GM18517 (cell line): ENCODE data around the gene PRCC.

Source experiments
- ATAC-seq: cut with Tn5 transposase; IDR thresholded peaks from one replicate; pipeline ENCODE4 v1.9.1; 2021; ENCODE audit warnings: mild to moderate bottlenecking, moderate library complexity; ENCODE audit not compliant: unreplicated experiment

Gene PRCC, protein sequence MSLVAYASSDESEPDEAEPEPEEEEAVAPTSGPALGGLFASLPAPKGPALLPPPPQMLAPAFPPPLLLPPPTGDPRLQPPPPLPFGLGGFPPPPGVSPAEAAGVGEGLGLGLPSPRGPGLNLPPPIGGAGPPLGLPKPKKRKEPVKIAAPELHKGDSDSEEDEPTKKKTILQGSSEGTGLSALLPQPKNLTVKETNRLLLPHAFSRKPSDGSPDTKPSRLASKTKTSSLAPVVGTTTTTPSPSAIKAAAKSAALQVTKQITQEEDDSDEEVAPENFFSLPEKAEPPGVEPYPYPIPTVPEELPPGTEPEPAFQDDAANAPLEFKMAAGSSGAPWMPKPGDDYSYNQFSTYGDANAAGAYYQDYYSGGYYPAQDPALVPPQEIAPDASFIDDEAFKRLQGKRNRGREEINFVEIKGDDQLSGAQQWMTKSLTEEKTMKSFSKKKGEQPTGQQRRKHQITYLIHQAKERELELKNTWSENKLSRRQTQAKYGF

GRCh38 chr1:156767101-156767878 is at the start of gene PRCC:
Gene PRCC, plus strand, starts transcription at chr1:156767535. Its CDS starts 237 bp downstream, at chr1:156767772.
- ATAC-seq = peak; percentile 93

DNA sequence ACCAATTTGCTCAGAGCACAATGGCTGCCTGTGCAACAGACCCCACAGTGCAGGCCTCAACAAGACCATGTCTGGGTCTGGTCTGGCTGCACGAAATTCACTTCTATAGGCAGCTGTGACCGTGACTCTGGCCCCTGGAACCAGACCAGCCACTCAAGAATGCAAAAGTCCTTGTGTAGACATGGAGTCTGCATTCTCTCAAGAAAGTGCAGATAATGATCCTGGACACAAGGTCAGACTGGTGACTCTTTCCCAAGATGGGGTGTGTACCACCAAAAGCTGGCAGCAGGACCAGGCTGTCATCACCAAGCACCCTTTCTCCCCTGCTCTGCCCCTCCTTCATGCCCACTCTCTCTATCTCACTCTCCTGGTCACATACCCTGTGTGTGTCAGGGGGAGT is 46.2 kb upstream of the PRCC start:
- no peak for ATAC-seq

- ATAC-seq = no peak
Observed at GRCh38 chr1:156721535-156721934, 45.8 kb upstream of the PRCC start.

- peak; percentile 46 for ATAC-seq
Observed at GRCh38 chr1:156725683-156726280, 41.6 kb upstream of the PRCC start.

DNA sequence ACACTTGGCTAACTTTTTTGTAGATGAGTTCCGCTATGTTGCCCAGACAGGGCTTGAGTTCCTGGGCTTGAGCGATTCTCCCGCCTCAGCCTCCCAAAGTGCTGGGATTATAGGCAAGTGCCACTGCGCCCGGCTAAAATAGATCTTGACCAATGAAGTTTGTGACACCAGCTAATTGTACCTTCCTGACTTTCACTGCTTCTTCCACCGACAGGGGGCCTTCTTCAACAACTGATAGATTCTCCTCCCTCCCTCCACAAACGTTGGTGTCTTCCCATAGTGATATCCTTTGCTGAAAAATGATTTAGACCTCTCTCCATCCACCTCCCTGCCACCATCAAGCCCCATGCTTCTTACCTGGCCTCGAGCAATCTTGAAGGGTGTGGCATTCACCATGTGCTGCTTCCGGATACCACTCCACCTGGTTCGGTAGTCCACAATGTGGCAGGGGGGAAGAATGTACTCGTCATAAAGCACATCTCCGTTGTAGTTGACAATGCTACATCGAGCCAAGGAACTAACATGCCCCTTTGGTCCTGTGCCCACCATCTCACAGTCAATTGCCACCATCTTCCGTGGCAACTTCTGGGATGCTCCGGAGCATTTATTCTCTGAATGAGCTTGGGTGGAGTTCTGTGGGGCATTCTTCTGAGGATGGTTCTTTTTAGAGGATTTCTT is 40.6 kb upstream of the PRCC start:
- no peak for ATAC-seq

- ATAC-seq = no peak
Observed at GRCh38 chr1:156727492-156727891, 39.8 kb upstream of the PRCC start.

- ATAC-seq = peak; percentile 38
Observed at GRCh38 chr1:156727926-156728598, 39.3 kb upstream of the PRCC start, which contains the start of gene METTL25B. Gene METTL25B, plus strand, starts transcription at chr1:156728469. Its CDS starts 636 bp downstream, at chr1:156729105.

DNA sequence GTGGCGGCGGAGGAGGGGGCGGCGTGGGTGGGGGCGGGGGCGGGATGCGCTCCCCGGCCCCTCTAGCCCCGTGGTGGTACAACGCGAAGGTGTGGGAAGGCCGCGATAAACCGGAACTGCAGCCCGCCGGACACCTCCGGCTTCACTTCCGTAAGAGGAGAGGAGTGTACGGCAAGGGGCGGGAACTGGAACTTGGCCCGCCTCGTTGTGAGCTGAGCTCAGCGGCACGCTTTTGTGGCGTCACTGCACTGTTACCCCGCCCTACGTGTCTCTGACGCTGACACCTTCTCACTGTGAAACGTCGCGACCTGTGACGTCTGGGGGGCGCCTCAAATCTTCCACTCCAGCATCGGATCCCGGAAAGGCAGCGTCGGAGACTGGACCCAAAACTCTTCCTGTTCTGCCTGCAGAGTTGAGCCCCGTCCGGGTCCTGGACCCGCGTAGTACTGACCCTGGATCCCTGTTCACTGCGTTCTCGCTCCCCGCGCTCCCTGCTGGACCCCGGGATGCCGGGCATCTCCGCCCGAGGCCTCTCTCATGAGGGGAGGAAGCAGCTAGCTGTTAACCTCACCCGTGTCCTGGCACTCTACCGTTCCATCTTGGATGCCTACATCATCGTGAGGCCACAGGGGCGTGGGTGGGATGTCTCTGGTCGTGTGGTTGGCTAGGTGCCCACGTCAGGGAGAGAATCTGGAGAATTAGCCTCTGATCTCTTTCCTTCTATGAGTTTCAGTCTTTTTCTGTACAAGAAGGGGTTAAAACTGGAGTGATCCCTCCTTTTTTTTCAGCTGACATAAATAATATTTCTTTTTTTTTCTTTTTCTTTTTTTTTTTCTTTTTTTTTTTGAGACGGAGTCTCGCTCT is 38.5 kb upstream of the PRCC start, which contains the start of gene ISG20L2:
ISG20L2 (minus strand) TSS at position 168 of the 864 bp plus-strand sequence. CDS start 1,114 bp downstream, outside the sequence.
- ATAC-seq = peak; percentile 80

DNA sequence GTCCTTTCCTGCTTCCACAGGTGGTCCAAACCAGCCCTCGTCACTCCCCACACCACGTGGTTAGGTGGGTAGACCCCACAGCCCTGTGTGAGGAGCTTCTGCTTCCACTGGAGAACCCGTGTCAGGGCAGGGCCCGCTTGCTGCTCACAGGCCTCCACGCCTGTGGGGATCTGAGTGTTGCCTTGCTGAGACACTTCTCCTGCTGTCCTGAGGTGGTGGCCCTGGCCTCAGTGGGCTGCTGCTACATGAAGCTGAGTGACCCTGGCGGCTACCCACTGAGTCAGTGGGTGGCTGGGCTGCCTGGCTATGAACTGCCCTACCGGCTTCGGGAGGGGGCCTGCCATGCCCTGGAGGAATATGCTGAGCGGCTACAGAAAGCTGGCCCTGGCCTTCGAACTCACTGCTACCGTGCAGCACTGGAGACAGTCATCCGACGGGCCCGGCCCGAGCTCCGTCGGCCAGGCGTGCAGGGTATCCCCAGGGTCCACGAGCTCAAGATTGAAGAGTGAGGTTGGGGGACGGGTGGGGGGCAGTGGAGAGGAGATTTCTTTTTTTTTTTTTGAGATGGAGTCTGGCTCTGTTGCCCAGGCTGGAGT is 33.2 kb upstream of the PRCC start:
- no peak for ATAC-seq

DNA sequence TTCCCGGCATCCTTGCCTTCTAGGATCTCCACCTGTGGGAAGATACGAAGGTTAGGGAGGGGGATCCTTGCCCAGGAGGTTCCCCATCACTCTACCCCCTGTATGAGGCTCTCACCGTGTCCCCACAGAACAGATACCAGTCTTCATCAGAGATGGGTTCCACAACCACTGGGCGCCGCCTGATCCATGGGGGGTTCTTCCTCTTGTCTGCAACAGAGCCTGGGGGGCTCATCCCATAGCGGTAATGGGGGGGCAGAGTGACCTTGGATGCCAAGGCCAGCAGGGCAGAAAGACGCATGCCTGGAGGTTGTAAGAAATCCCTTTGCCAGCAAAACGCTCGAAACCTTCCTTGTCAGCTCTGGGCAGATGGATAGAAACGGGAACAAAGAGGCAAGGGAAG is 28.9 kb upstream of the PRCC start:
- ATAC-seq = no peak

DNA sequence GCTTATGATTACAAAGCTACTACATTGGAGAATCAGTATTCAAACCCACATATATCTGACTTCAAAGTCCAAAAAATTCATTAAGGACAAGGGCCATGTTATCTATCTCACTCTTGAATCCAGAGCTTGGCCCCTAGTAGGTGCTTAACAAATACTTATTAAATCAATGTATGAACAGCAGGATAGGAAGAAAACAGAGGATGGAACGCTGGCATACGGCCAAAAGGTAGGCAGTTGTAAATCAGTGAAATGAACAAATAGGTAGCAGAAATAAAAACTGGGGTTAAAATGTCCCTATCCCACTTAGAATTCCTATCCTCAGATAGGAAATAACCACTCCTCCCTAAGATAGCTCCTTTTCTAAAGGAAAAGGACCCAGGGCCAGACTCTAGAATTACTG is 28.4 kb upstream of the PRCC start:
- ATAC-seq = no peak

DNA sequence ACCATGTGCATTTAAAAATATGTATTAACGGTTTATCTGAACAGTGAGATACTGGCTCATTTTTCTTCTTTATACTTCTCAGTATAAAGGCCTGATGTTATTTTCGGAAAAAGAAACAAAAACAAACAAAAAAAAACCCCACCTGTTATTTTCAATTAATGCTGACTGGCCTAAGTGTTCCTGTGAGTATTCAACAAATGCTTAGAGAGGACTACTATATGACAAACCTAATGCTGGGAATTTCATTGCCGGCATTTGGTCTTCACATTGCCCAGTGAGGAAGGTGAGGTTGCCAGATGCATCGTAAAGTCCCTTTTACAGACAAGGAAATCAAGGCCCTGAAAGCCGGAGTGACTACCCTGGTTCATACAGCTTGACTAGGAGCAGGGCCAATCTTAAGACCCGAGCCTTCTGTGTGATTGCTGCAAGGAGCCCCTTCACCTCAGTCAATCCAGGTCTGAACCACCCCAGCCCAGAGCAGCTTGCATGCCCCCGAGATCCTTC is 27.0 kb upstream of the PRCC start:
- no peak for ATAC-seq

DNA sequence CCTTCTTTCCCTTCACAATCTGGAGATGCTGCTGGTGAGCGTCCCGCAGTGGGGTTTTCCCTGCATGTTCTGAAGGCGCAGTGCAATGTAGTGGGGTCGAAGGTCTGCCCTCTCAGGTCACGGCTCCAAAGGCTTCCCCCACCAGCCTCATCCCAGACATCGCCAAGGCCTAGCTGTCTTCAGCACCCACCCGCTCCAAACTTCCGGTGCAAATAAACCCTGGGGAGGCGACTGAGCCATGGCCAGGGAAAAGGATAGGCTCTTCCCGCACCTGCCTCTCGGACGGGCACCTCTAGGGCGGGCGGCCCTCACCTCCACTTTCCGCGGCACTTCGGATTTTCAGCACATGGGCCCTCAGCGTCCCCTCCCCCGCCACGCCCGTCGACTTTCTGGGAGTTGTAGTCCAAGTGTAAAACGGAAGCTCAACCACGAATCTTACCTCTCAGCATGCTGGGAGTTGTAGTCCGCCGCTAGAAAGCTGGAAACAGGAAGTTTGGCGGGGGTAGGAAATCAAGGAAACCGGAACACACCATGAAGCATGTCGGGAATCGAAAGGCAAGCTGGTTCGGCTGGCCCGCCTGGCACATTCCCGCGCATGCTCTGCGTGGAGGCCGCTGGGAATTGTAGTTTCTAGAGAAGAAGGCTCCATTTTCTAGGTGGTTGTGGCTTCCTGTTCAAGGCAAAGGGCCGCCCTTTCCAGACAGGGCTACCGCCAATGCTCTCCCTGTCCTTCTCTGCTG is 26.4 kb upstream of the PRCC start, which contains the start of gene MRPL24:
MRPL24 (minus strand) TSS at position 348 of the 740 bp plus-strand sequence. CDS start 2,384 bp downstream, outside the sequence.
- ATAC-seq = peak; percentile 85

DNA sequence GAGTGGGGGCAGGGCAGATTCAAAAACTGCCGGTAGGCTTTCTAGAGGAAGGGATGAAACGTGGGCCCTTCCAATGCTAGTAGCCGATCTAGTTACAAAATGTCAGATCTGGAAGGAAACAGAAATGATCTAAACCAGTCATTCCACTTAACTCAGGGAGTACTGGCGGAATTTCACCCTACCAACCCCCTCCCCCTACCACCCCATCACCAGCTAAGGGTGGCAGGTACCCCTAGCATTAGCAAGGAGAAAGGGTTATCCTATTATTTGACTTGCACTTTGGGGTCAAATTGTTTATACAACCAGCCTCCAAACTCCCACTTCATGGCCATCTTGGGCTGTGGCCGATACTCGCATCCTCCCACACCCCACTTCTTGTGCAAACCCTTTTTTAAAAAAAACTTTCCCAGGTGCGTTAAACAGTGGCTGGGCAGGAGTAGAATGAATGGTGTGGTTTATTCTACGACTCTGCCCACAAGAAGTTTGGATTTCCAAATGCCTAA is 25.8 kb upstream of the PRCC start:
- no peak for ATAC-seq

DNA sequence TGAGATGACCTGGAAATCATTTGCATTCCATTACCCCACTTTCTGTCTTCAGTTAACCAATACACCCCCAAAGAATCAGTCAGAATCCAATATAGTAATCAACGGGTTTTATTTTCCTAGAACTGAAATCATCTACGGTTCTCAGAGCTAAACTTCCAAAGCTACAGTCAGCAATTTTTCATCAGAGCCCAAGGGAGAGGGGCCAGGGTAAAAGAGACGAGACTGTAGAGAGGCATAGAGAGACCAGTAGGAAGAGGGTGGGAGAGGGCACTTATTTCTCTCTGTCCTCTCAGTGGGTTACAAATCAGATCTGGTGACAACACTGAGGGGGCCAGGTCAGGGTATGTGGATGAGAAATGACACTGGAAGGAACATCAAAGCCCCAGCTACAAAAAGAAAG is 25.3 kb upstream of the PRCC start:
- no peak for ATAC-seq

DNA sequence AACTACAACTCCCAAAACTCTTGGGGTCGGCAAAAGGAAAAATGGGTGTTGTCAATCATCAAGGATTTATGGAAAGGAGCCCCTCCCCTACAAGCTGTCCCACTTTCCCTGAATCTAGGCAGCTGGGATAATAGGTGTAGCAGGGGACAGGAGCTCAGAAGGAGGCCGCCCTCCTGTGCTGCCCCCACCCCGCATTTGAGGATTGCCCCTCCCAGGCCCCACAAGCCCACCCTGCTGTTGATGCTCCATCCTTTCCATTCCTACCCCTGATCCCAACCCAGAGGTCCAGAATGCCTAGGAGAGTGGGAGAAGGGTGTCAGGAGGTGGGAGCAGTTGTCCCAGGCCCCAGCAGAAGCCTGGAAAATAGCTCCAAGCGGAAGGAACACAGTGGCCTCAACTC is 24.5 kb upstream of the PRCC start:
- ATAC-seq = no peak
